GM18858 (cell line): Measurements from ENCODE around the gene CLNK.

Experiments
- ATAC-seq: cut with Tn5 transposase; IDR thresholded peaks from one replicate; pipeline ENCODE4 v1.9.1; 2021; ENCODE audit not compliant: unreplicated experiment

Gene CLNK

GRCh38 chr4:10526429-10527222, 157.9 kb downstream of the CLNK start:
- no peak for ATAC-seq

- no peak for ATAC-seq
Measured at GRCh38 chr4:10524196-10524833, 160.3 kb downstream of the CLNK start.

- no peak for ATAC-seq
Measured at GRCh38 chr4:10521424-10521823, 163.1 kb downstream of the CLNK start.

GRCh38 chr4:10509733-10510132, 174.8 kb downstream of the CLNK start:
- ATAC-seq: no peak

- no peak for ATAC-seq
Measured at GRCh38 chr4:10506077-10506476, 178.5 kb downstream of the CLNK start.

- ATAC-seq: no peak
Measured at GRCh38 chr4:10504570-10505179, 179.9 kb downstream of the CLNK start.

GRCh38 chr4:10502717-10503116, 181.9 kb downstream of the CLNK start:
- ATAC-seq: no peak

- ATAC-seq: no peak
Measured at GRCh38 chr4:10500776-10501175, 183.8 kb downstream of the CLNK start.

GRCh38 chr4:10496200-10496599, 188.4 kb downstream of the CLNK start:
- ATAC-seq: no peak

- no peak for ATAC-seq
Measured at GRCh38 chr4:10495651-10496050, 188.9 kb downstream of the CLNK start.

GRCh38 chr4:10492464-10492863, 192.1 kb downstream of the CLNK start:
- ATAC-seq: no peak

GRCh38 chr4:10491401-10491800, 193.2 kb downstream of the CLNK start:
- no peak for ATAC-seq

GRCh38 chr4:10490996-10491395, 193.6 kb downstream of the CLNK start:
- no peak for ATAC-seq

- no peak for ATAC-seq
Measured at GRCh38 chr4:10482913-10483312, 201.7 kb downstream of the CLNK start.

- ATAC-seq: no peak
Measured at GRCh38 chr4:10480616-10481015, 204.0 kb downstream of the CLNK start.

- ATAC-seq: no peak
Measured at GRCh38 chr4:10478621-10479020, 205.9 kb downstream of the CLNK start.

- no peak for ATAC-seq
Measured at GRCh38 chr4:10470505-10470904, 214.1 kb downstream of the CLNK start.

GRCh38 chr4:10466161-10466560, 218.4 kb downstream of the CLNK start:
- ATAC-seq: no peak

- ATAC-seq: no peak
Measured at GRCh38 chr4:10462876-10463275, 221.7 kb downstream of the CLNK start.

- ATAC-seq: no peak
Measured at GRCh38 chr4:10461850-10462400, 222.6 kb downstream of the CLNK start.

- ATAC-seq: peak; percentile 70
Measured at GRCh38 chr4:10461091-10461849, 223.3 kb downstream of the CLNK start.
